Gastroesophageal sphincter (tissue), 4 donors: ENCODE data around the gene CLSTN2. TPM values are rescaled to one million over a fixed set of nuclear protein-coding genes. Genes with fewer than 3 reads are reported as not detected.

ENCODE experiments used
- ATAC-seq: fragments of 150-250 bp; one replicate; pipeline ENCODE4 v1.9.1; 2016; ENCODE audit warnings: mild to moderate bottlenecking, moderate library complexity
- H3K27ac ChIP-seq, 4 donors: fragments of 200-600 bp; sonication (generic) in 3 of 4; 1 replicate in 3 of 4; 2 replicates in 1 of 4; pipeline ENCODE4 v1.5.1; 2016 to 2019
- H3K27me3 ChIP-seq: fragments of 200-600 bp; sonication (generic); one replicate; pipeline ENCODE4 v1.5.1; 2019
- H3K36me3 ChIP-seq, 2 donors: fragments of 200-600 bp; sonication (generic); one replicate each; pipeline ENCODE4 v1.5.1; 2019; ENCODE audit warnings: control low read depth in 1 of 2
- H3K4me1 ChIP-seq, 3 donors: fragments of 200-600 bp; sonication (generic); 1 replicate in 2 of 3; 2 replicates in 1 of 3; pipeline ENCODE4 v1.5.1; 2016 to 2019; ENCODE audit warnings: control low read depth in 2 of 3
- H3K4me3 ChIP-seq, 2 donors: fragments of 200-600 bp; sonication (generic); one replicate each; pipeline ENCODE4 v1.5.1; 2019; ENCODE audit warnings: mild to moderate bottlenecking in 1 of 2, moderate library complexity in 1 of 2
- H3K9me3 ChIP-seq, 3 donors: fragments of 200-600 bp; sonication (generic); one replicate each; pipeline ENCODE4 v1.5.1; 2017 to 2019; ENCODE audit warnings: control low read depth in 2 of 3
- CTCF ChIP-seq, 4 experiments: fragments of 200-600 bp in 2 of 4; fragments of 450-650 bp in 2 of 4; sonication (generic) in 1 of 4; IDR thresholded peaks; one replicate each; pipeline ENCODE4 v1.5.1; 2017 to 2019; ENCODE audit warnings: antibody characterized with exemption in 4 of 4, mild to moderate bottlenecking in 2 of 4, moderate library complexity in 2 of 4
- EP300 ChIP-seq: sonication (generic); formaldehyde crosslinking; IDR thresholded peaks from one replicate; pipeline ENCODE4 v1.6.1; 2017; ENCODE audit warnings: antibody characterized with exemption, mild to moderate bottlenecking
- POLR2A ChIP-seq, 2 donors: fragments of 450-650 bp; IDR thresholded peaks; one replicate each; pipeline ENCODE4 v1.6.1; 2017; ENCODE audit warnings: antibody characterized with exemption in 2 of 2, mild to moderate bottlenecking in 2 of 2, moderate library complexity in 1 of 2
- POLR2AphosphoS5 ChIP-seq: sonication (generic); formaldehyde crosslinking; IDR thresholded peaks from one replicate; pipeline ENCODE4 v1.6.1; 2017; ENCODE audit warnings: antibody characterized with exemption
- WGBS, 2 donors: methylation state at CpG; one replicate each; pipeline ENCODE4 v1.1.5; 2018; ENCODE audit warnings: low coverage in 1 of 2; 5-methylcytosine and 5-hydroxymethylcytosine counted together
- total RNA-seq, 4 donors: library from RNA; depleted of rRNA; stranded (reverse); fragments of >200 nt; gene quantifications; one replicate each; pipeline ENCODE4 v1.1.0, GENCODE V29; 2016

Gene CLSTN2
- total RNA-seq, 4 donors from 2014 or later = 6.6 to 9.7 (median 7.7) TPM

- WGBS, 2 donors = 83 to 86% methylated on average over 1 of the region's 1 CpG
- no peaks in the 10 kb centered on the region for H3K27me3 ChIP-seq
- H3K9me3 ChIP-seq = no peaks in the 10 kb centered on the region
- TF ChIP-seq CTCF (IDR thresholded peaks at IDR 0.05) (no peak), POLR2AphosphoS5 (no peak), EP300 (no peak)
- no peak overlapping the region for H3K4me3 ChIP-seq
- no peaks in the 10 kb centered on the region for H3K4me1 ChIP-seq
- ATAC-seq = no peak
- H3K36me3 ChIP-seq = no peaks in the 10 kb centered on the region
- H3K27ac ChIP-seq = no peak overlapping the region
These were observed 438.2 kb downstream of the CLSTN2 start for GRCh38 chr3:140373234-140373633.

GRCh38 chr3:140375002-140375401 is 440.0 kb downstream of the CLSTN2 start:
- Histone ChIP-seq H3K36me3 (no peaks in the 10 kb centered on the region), H3K9me3 (no peaks in the 10 kb centered on the region), H3K27ac (no peak overlapping the region), H3K4me3 (no peak overlapping the region), H3K4me1 (no peaks in the 10 kb centered on the region), H3K27me3 (no peaks in the 10 kb centered on the region)
- 67 to 71% methylated on average over 1 of the region's 1 CpG for WGBS, 2 donors
- TF ChIP-seq POLR2AphosphoS5 (no peak), EP300 (no peak), POLR2A (IDR thresholded peaks at IDR 0.05) (no peak), CTCF (IDR thresholded peaks at IDR 0.05) (no peak)
- no peak for ATAC-seq

GRCh38 chr3:140376136-140376889 is 441.3 kb downstream of the CLSTN2 start:
- Histone ChIP-seq H3K4me3 (no peak overlapping the region), H3K27me3 (no peaks in the 10 kb centered on the region), H3K27ac (no peak overlapping the region), H3K9me3 (no peaks in the 10 kb centered on the region), H3K36me3 (no peaks in the 10 kb centered on the region), H3K4me1 (no peaks in the 10 kb centered on the region)
- TF ChIP-seq POLR2A (IDR thresholded peaks at IDR 0.05) (no peak), POLR2AphosphoS5 (no peak), CTCF (IDR thresholded peaks at IDR 0.05) (no peak), EP300 (no peak)
- ATAC-seq = no peak
- 50 to 86% methylated on average over 1 of the region's 1 CpG for WGBS, 2 donors

GRCh38 chr3:140377644-140378043 is 442.7 kb downstream of the CLSTN2 start:
- H3K27ac ChIP-seq = no peak overlapping the region
- no peak overlapping the region for H3K4me3 ChIP-seq
- no peak for TF ChIP-seq CTCF (IDR thresholded peaks at IDR 0.05)
- no peak for TF ChIP-seq POLR2A (IDR thresholded peaks at IDR 0.05)
- no peak for TF ChIP-seq POLR2AphosphoS5
- no peak for TF ChIP-seq EP300
- H3K27me3 ChIP-seq = no peaks in the 10 kb centered on the region
- no peaks in the 10 kb centered on the region for H3K36me3 ChIP-seq
- ATAC-seq = no peak
- H3K4me1 ChIP-seq = no peaks in the 10 kb centered on the region
- 67 to 88% methylated on average over 1 of the region's 1 CpG for WGBS, 2 donors
- no peaks in the 10 kb centered on the region for H3K9me3 ChIP-seq
